ENCODE measurements around the gene ATP8B1.
"Not testable (repeated sequence)": the region's sequence is repeated elsewhere in the genome, so short reads cannot be mapped to it uniquely, and the experiment has no call there.

The ATP8B1 gene

GRCh38 chr18:57644540-57644939, 158.6 kb downstream of the ATP8B1 start:
- no peak for DNase-seq (ENCODE audit: low read depth in 1 of 2, low spot score in 1 of 2)
- in situ Hi-C loops (cut with HindIII; ENCODE audit: low pct_unique_long_range_greater_than_20kb, low sequenced_read_pairs), result no loop called here
- no peak for TF ChIP-seq JUND (IDR thresholded peaks at IDR 0.05; ENCODE audit: low read depth)

- in situ Hi-C loops (cut with HindIII; ENCODE audit: low pct_unique_long_range_greater_than_20kb, low sequenced_read_pairs); DNase-seq (ENCODE audit: low read depth in 1 of 2, low spot score in 1 of 2): not testable (repeated sequence)
Observed at GRCh38 chr18:57643726-57644125, 159.4 kb downstream of the ATP8B1 start.

DNA sequence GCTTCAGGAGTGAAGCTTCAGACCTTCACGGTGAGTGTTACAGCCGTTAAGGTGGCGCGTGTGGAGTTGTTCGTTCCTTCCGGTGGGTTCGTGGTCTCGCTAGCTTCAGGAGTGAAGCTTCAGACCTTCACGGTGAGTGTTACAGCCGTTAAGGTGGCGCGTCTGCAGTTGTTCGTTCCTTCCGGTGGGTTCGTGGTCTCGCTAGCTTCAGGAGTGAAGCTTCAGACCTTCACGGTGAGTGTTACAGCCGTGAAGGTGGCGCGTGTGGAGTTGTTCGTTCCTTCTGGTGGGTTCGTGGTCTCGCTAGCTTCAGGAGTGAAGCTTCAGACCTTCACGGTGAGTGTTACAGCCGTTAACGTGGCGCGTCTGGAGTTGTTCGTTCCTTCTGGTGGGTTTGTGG, 160.7 kb downstream of the ATP8B1 start:
- in situ Hi-C loops (cut with HindIII; ENCODE audit: low pct_unique_long_range_greater_than_20kb, low sequenced_read_pairs); DNase-seq (ENCODE audit: low read depth in 1 of 2, low spot score in 1 of 2): not testable (repeated sequence)

GRCh38 chr18:57640749-57641148, 162.4 kb downstream of the ATP8B1 start:
- DNase-seq (ENCODE audit: low read depth in 1 of 2, low spot score in 1 of 2), result no peak
- no peak for TF ChIP-seq JUND (IDR thresholded peaks at IDR 0.05; ENCODE audit: low read depth)
- in situ Hi-C loops (cut with HindIII; ENCODE audit: low pct_unique_long_range_greater_than_20kb, low sequenced_read_pairs), result no loop called here

DNA sequence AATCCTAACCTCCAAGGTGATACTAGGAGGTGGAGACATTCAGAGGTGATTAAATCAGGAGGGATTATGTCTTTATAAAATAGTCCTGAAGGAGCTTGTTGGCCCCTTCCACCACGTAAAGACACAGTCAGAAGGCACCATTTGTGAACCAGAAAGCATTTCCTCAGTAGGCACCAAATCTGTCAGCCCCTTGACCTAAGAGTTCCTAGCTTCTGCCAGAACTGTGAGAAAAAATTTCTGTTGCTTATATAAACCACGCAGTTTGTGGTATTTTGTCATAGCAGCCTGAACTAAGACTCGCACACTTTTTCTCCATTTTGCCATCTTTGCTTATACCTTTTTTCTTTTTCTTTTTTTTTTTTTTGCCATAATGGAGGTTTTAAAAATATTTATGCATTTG, 162.9 kb downstream of the ATP8B1 start:
- no peak for DNase-seq (ENCODE audit: low read depth in 1 of 2, low spot score in 1 of 2)
- in situ Hi-C loops (cut with HindIII; ENCODE audit: low pct_unique_long_range_greater_than_20kb, low sequenced_read_pairs), result no loop called here
- no peak for TF ChIP-seq JUND (IDR thresholded peaks at IDR 0.05; ENCODE audit: low read depth)

- in situ Hi-C loops (cut with HindIII; ENCODE audit: low pct_unique_long_range_greater_than_20kb, low sequenced_read_pairs), result no loop called here
- no peak for TF ChIP-seq JUND (IDR thresholded peaks at IDR 0.05; ENCODE audit: low read depth)
- DNase-seq (ENCODE audit: low read depth in 1 of 2, low spot score in 1 of 2), result no peak
Observed at GRCh38 chr18:57635003-57635822, 167.9 kb downstream of the ATP8B1 start.

GRCh38 chr18:57631697-57632096, 171.4 kb downstream of the ATP8B1 start:
- TF ChIP-seq JUND (IDR thresholded peaks at IDR 0.05; ENCODE audit: low read depth), result no peak
- no peak for DNase-seq (ENCODE audit: low read depth in 1 of 2, low spot score in 1 of 2)
- in situ Hi-C loops (cut with HindIII; ENCODE audit: low pct_unique_long_range_greater_than_20kb, low sequenced_read_pairs), result no loop called here

DNA sequence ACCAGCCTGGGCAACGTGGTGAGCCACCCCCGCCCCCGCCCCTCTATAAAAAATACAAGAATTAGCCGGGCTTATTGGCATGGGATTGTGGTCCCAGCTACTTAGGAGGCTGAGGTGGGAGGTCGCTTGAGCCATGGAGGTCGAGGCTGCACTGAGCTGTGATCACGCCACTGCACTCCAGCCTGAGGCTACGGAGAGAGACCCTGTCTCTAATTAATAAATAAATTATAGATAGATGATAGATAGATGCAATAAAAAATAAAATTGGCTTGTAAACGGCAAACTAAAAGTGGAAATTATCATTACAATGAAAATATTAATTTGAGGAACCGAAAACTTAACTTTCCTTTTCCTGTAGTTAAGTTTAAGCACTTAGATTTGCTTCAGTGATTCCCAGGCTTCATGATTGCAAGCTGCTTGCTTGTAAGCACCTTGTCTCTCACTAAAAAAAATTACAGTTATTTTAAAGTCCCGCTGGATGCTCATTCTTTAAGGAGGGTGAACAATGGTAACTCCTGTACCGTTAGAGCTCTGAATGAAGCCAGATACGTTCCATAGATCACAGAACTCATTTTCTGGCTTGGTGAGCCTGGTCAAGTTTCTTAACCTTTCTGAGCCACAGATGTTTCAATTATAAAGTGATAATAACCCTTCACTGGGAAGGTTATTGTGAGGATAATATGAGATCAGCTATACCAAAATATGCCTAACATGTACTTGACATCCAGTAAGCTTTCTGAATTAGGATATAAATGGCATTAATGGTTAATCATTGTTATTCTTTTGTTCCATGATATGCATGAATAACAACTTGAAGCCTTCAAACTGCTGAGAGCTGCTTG, 172.1 kb downstream of the ATP8B1 start:
- in situ Hi-C loops (cut with HindIII; ENCODE audit: low pct_unique_long_range_greater_than_20kb, low sequenced_read_pairs), result no loop called here
- TF ChIP-seq JUND (IDR thresholded peaks at IDR 0.05; ENCODE audit: low read depth), result no peak
- no peak for DNase-seq (ENCODE audit: low read depth in 1 of 2, low spot score in 1 of 2)

GRCh38 chr18:57630002-57630753, 172.9 kb downstream of the ATP8B1 start:
- peak; percentile 77 to 94 for DNase-seq (ENCODE audit: low read depth in 1 of 2, low spot score in 1 of 2)
- in situ Hi-C loops (cut with HindIII; ENCODE audit: low pct_unique_long_range_greater_than_20kb, low sequenced_read_pairs), result no loop called here
- no peak for TF ChIP-seq JUND (IDR thresholded peaks at IDR 0.05; ENCODE audit: low read depth)

- in situ Hi-C loops (cut with HindIII; ENCODE audit: low pct_unique_long_range_greater_than_20kb, low sequenced_read_pairs), result no loop called here
- TF ChIP-seq JUND (IDR thresholded peaks at IDR 0.05; ENCODE audit: low read depth), result no peak
- no peak for DNase-seq (ENCODE audit: low read depth in 1 of 2, low spot score in 1 of 2)
Observed at GRCh38 chr18:57629422-57629821, 173.7 kb downstream of the ATP8B1 start.

DNA sequence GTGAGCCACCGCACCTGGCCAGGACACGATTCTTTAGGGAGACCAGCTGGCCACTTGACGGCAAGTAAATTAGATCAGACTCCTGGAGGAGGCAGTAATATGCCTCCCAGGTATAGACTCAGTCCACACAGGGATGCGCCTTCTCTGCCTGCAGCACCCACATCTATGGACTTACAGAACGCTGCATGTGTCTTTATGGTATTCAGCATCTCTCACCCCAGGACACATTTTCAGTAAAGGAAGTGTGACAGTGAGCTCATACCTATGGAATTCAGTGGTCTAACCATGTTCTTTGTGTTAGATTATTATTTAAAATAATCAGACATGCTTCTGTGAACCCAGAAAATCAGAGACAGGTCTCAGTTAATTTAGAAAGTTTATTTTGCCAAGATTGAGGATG, 175.6 kb downstream of the ATP8B1 start:
- DNase-seq (ENCODE audit: low read depth in 1 of 2, low spot score in 1 of 2), result no peak
- in situ Hi-C loops (cut with HindIII; ENCODE audit: low pct_unique_long_range_greater_than_20kb, low sequenced_read_pairs), result no loop called here
- no peak for TF ChIP-seq JUND (IDR thresholded peaks at IDR 0.05; ENCODE audit: low read depth)

DNA sequence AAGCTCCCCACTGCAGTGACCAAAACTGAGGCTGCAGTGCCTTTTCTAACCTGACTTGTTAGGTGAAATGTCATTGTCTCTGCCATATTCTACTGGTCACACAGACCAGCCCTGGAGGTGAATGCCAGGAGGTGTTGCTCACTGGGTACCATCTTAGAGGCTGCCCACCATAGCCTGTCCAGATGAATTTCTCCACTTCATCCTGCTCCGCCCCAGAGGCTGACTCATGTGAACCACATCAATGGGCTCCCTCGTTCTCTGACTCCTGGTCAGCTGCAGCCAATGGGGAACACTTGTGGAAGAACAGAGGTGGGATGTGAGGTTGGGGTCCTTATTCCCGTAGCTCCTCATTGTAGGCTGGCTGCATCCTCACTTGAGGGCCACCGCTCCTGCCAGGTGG, 178.1 kb downstream of the ATP8B1 start:
- no peak for TF ChIP-seq JUND (IDR thresholded peaks at IDR 0.05; ENCODE audit: low read depth)
- no peak for DNase-seq (ENCODE audit: low read depth in 1 of 2, low spot score in 1 of 2)
- in situ Hi-C loops (cut with HindIII; ENCODE audit: low pct_unique_long_range_greater_than_20kb, low sequenced_read_pairs), result no loop called here

DNA sequence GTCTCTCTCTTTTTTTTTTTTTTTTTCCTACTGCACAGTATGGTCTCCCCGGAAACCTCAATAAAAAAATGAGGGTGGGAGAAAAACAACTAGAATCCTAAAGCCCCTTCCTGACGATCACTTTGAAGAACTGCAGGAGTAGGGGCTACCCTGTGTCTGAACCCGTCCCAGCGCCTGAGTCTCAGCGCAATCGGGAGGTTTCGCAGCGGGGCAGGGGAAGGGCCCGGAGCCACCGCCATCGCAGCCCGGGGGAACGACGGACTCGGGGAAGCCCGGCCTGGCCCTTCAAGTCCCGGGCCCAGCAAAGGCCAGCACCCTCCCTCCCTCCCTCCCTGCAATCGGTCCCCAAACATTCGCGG, 181.9 kb downstream of the ATP8B1 start:
- no peak for TF ChIP-seq JUND (IDR thresholded peaks at IDR 0.05; ENCODE audit: low read depth)
- DNase-seq (ENCODE audit: low read depth in 1 of 2, low spot score in 1 of 2), result no peak
- in situ Hi-C loops (cut with HindIII; ENCODE audit: low pct_unique_long_range_greater_than_20kb, low sequenced_read_pairs), result no loop called here

All from T47D (cell line).